ENCODE results near the gene FAM110D. TPM values are rescaled to one million over a fixed set of nuclear protein-coding genes. Genes with fewer than 3 reads are reported as not detected.

FAM110D gene
- total and polyA plus RNA-seq, 10 of the 15 experiments (the other 5 are each of a cell fraction or from before 2014, with no cell fraction given): 0.06 TPM; not detected in 9

DNA sequence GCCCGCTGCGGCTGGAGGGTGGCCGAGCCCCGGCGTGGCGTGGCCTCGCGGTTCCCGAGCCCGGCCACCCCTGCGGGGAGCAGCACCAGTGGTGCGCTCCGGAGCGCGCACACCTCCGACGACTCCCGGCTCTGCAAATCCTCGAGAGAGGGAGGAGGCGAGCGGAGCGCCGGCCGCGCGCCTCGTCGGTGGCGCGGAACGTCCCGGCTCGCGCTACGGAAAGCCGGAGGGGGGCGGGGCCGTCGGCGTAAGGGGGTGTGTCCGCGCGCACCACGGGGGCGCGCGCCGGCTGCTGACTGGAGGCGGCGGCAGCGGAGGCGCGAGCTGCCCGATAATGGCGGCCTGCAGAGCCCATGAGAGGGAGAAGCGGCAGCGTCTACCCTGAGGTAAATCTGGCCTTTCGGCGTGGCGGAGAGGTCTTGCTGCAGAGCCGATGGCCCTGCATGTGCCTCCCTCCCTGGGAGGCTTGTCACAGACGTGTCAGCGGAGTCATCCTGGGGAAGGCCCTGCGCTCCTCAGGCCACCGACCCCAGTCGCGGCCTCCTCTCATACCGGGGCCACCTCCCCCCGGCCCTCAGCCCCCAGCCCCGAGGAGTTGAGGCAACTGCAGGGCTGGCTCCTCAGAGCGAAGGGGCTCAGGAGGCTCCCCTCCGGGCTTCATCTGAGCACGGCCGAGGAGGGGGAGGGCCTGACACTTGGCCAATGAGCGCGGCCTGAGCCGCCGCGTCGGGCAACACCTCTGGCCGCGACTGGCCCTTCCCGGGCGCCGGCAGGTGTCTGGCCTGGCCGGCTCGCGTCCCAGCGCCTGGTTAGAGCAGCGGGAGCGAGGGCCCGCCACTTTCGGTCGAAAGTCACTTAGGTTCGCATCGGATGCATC is 47.1 kb upstream of the FAM110D start, which contains the start of gene PDIK1L (continued):
- 0 out of 2 replicates have a peak, but pooled peaks have one; percentile 39 for TF ChIP-seq IRF3 (IDR thresholded peaks at IDR 0.05)
- no peak for TF ChIP-seq RAD51 (IDR thresholded peaks at IDR 0.05)
- TF ChIP-seq, protein P1, sequence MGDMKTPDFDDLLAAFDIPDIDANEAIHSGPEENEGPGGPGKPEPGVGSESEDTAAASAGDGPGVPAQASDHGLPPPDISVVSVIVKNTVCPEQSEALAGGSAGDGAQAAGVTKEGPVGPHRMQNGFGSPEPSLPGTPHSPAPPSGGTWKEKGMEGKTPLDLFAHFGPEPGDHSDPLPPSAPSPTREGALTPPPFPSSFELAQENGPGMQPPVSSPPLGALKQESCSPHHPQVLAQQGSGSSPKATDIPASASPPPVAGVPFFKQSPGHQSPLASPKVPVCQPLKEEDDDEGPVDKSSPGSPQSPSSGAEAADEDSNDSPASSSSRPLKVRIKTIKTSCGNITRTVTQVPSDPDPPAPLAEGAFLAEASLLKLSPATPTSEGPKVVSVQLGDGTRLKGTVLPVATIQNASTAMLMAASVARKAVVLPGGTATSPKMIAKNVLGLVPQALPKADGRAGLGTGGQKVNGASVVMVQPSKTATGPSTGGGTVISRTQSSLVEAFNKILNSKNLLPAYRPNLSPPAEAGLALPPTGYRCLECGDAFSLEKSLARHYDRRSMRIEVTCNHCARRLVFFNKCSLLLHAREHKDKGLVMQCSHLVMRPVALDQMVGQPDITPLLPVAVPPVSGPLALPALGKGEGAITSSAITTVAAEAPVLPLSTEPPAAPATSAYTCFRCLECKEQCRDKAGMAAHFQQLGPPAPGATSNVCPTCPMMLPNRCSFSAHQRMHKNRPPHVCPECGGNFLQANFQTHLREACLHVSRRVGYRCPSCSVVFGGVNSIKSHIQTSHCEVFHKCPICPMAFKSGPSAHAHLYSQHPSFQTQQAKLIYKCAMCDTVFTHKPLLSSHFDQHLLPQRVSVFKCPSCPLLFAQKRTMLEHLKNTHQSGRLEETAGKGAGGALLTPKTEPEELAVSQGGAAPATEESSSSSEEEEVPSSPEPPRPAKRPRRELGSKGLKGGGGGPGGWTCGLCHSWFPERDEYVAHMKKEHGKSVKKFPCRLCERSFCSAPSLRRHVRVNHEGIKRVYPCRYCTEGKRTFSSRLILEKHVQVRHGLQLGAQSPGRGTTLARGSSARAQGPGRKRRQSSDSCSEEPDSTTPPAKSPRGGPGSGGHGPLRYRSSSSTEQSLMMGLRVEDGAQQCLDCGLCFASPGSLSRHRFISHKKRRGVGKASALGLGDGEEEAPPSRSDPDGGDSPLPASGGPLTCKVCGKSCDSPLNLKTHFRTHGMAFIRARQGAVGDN (IDR thresholded peaks at IDR 0.05): 0 out of 2 replicates have a peak, but pooled peaks have one; percentile 40
- 0 out of 2 replicates have a peak, but pooled peaks have one; percentile 20 for TF ChIP-seq REST (IDR thresholded peaks at IDR 0.05; ENCODE audit: low read depth, low read length)
- TF ChIP-seq, protein P2, sequence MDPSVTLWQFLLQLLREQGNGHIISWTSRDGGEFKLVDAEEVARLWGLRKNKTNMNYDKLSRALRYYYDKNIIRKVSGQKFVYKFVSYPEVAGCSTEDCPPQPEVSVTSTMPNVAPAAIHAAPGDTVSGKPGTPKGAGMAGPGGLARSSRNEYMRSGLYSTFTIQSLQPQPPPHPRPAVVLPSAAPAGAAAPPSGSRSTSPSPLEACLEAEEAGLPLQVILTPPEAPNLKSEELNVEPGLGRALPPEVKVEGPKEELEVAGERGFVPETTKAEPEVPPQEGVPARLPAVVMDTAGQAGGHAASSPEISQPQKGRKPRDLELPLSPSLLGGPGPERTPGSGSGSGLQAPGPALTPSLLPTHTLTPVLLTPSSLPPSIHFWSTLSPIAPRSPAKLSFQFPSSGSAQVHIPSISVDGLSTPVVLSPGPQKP (IDR thresholded peaks at IDR 0.05; ENCODE audit: low read depth, low read length): no peak
- TF ChIP-seq MEF2B (IDR thresholded peaks at IDR 0.05; ENCODE audit: partially characterized antibody, poor library complexity, severe bottlenecking): no peak
- TF ChIP-seq NFYA (IDR thresholded peaks at IDR 0.05; ENCODE audit: borderline replicate concordance, low read depth, low read length): no peak
- TF ChIP-seq CBX3 (IDR thresholded peaks at IDR 0.05; ENCODE audit: borderline replicate concordance, low read depth): no peak
- TF ChIP-seq NR2F1 (conservative IDR thresholded peaks at IDR 0.05): no peak; the same call in 1 of the 2 replicates
- 0 out of 2 replicates have a peak, but pooled peaks have one; percentile 70 for TF ChIP-seq RFX5 (IDR thresholded peaks at IDR 0.05; ENCODE audit: low read depth, low read length)
- no peak for TF ChIP-seq BCL11A (IDR thresholded peaks at IDR 0.05; ENCODE audit: low read depth, low read length)
- TF ChIP-seq CBFB (IDR thresholded peaks at IDR 0.05; ENCODE audit: low read depth): no peak
- no peak for TF ChIP-seq WRNIP1 (IDR thresholded peaks at IDR 0.05; ENCODE audit: borderline replicate concordance, low read depth, low read length)
- peak; percentile 88 for TF ChIP-seq POLR2A (IDR thresholded peaks at IDR 0.05; ENCODE audit: low read depth, low read length)
- no peak for TF ChIP-seq FOXM1 (IDR thresholded peaks at IDR 0.05; ENCODE audit: low read depth, low read length)
